Superior temporal gyrus (tissue), 1 donor: ENCODE measurements around the gene AGXT.

ENCODE experiments used
- DNase-seq: peaks from one replicate; pipeline ENCODE4 v3.0.0-alpha.2; 2016; ENCODE audit errors: extremely low spot score

AGXT gene

DNA sequence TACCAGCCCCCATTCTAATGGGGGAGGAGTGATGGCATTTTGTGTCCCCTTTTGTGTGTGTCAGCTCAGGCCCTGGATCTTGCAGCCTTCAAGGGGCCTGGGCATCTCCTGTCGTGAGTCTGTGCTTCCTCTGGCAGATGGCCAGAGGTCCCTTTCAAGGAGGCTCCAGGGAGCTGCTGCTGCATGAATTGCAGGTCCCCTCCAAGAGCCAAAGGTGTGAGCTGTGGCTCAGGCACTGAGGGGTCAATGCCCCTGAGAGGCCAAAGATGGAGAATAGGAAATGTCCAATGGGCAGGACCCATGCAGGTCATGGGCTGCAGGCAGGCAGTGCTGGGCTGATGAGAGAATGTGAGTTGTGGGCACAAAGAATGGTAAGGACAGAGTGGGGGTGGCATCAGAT is 16.9 kb downstream of the AGXT start:
- DNase-seq: no peak

GRCh38 chr2:240886023-240886565 is 17.5 kb downstream of the AGXT start:
- DNase-seq: no peak

GRCh38 chr2:240886678-240887609 is 18.3 kb downstream of the AGXT start:
- DNase-seq: no peak

GRCh38 chr2:240887631-240888030 is 19.0 kb downstream of the AGXT start:
- no peak for DNase-seq

DNA sequence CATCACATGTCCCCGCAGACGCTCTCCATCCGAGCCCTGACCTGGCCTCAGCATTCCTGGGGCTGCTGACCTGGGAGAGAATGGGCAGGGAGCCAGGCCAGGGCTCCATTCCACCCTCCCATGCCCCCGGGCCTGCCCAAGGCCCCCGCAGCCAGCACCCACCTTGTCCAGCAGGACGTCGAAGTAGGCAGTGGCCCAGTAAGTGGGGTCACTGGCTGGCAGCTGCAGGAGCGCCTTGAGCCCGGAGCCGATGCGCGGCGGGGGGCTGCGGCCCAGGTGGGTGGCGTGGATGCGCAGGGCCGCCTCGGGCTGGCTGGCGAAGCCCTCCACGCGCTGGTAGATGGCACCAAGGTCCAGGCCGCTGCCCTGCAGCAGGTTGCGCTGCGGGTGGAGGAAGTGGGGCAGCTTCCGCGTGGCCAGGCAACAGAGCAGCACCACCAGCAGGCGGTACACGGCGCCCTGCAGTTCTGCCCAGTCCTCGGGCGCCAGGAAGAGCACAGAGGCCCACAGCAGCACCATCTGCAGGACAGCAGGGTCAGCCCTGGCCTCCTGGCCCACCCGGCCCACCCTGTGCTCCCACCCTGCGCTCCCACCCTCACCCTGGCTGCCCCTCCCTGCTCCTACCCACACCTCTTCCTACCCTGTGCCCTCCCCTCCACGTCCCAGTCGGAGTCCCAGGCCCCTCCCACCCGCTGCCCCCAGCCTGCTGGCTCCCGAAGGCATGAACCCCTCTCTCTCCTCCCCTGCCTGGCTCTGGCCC is 19.7 kb downstream of the AGXT start:
- no peak for DNase-seq

GRCh38 chr2:240888890-240889573 is 20.4 kb downstream of the AGXT start:
- no peak for DNase-seq

DNA sequence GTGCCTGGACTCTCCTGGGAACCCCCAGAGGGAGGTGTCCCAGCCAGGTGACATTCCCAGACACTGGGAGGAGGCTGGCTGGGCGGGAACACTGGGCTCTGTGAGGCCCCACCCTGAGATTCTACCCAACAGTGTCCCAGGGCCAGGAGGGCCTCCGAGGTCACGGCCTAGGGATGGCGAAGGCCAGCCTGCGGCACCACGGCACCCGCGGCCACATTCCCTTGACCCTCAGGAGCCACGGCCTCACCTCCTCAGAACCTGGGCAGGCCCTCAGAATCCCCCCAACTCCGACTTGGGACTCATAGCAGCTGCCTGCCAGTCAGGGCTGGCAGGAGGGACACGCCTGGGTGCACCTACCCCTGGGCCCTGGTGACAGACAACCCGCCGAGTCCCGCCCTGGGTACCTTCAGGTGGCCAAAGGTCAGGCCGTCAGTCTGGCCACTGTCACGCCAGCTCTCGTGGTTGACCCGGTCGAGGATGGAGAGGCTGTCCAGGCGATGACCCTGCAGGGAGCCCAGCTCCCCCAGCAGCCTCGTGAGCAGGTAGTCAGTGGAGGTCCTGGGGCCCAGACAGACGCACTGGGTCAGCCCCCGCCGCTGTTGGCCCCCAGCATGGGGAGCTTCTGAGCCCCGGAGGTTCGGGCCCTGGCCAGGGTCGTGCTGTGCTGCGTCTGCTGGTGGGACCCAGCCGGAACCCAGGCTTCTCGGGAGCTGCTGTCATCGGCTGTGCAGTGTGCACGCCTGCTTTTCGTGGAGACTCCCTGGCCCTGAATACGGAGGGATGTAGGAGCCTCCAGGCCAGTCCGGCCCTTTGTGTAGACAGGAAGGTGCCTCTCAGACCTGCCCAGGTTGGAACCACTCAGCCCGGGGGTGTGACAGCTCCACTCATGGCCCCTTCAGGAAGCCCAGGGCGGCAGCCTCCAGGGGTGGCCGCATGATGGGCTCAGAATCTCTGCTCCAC is 21.3 kb downstream of the AGXT start:
- DNase-seq: no peak

GRCh38 chr2:240890691-240891090 is 22.1 kb downstream of the AGXT start:
- no peak for DNase-seq

DNA sequence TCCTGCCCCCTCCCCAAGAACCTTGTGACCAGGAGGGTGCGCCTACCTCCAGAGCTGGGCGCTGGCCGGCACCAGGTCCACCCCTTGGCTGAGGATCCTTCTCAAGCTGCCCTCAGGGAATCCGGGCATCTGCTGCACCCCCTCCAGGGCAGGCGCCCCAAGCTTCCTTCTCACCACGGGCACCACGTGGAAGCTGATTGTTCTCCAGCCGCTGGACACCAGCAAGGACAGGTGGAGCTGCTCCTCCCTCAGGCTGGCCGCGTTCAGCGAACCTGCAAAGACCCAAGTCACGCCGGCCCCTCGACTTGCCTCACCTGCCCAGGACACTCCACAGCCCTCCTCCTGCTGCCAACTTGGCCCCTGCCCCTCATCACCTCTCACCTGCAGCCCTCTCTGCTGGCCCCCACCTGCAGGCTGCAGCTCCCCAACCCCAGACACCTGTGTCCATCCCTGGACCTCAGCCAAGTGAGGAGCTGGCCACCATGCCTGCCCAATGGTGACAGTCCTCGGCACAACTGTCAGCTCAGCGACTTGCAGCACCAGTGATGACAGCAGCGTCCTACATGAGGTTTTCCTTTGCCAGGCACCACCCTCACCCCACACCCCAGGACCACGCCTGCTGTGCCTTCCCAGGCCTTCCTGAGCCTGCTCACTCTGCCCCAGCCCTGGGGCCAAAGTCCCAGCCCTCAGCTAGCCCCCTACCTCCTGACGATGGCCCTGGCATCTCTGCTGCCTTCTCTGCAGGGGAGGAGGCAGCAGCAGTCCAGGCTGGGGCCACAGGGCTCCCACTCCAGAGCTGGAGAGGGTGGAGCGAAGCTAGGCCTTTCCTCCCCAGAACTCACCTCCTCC is 23.1 kb downstream of the AGXT start:
- no peak for DNase-seq

DNA sequence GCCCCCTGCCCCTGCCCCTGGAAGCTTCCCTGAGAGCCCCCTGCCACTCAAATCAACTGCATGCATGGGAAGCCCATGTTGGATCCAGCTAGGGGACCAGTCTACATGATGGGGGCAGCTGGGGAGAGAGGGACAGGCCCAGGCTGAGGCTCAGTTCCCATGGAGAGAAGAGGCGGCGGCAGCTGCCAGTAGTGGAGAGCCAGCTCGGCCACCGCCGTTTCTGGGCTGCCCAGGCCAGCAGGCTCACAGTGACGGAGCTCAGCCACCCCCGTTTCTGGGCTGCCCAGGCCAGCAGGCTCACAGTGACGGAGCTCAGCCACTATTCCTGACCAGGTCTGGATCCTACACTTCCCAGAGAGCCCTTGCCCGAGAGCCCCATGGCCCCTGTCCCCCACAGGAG is 23.7 kb downstream of the AGXT start:
- DNase-seq: no peak

- DNase-seq: no peak
Measured at GRCh38 chr2:240892925-240893324, 24.3 kb downstream of the AGXT start.

- no peak for DNase-seq
Measured at GRCh38 chr2:240893363-240893844, 24.8 kb downstream of the AGXT start.

- DNase-seq: no peak
Measured at GRCh38 chr2:240894006-240894405, 25.4 kb downstream of the AGXT start.

GRCh38 chr2:240894836-240895558 is 26.4 kb downstream of the AGXT start:
- no peak for DNase-seq

DNA sequence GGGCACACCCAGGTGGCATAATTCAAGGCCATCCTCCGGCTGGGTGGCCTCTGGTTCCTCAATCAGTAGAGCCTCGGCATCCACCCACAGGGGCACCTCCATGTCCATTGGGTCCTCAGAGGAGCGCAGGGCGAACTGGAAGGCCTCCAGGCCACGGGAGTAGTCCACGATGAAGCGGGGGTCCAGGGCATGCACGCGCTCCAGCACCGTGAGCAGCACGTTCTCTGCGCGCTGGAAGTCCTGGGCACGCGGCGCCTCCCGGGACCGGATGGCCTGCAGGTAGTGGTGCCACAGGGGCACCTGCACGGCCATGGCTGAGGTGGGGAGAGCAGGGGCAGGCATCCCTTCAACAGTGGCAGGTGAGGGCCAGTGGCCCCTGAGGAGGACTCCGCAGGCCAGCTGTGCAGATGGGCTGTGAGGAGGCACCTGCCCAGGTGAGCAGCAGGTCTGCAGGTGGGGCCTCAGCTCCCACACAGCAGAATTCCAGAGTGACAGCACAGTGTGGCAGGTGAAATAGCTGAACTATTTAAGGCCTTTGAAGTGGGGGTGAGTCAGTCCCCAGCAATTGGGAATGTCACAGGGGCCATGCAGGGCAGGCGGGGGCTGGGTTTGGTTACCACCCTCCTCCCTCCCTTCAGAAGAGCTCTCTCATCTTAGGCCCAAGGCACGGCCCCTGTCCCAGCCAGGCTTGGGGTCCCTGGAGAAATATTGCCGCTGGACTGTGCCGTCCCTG is 27.2 kb downstream of the AGXT start, which contains the start of gene MAB21L4:
Gene MAB21L4, minus strand, starts transcription at position 501 of the 733 bp plus-strand sequence. Its CDS starts 159 bp downstream, at position 342.
- no peak for DNase-seq

GRCh38 chr2:240896394-240896793 is 27.8 kb downstream of the AGXT start:
- DNase-seq: no peak

- no peak for DNase-seq
Measured at GRCh38 chr2:240896871-240897692, 28.5 kb downstream of the AGXT start.
